Esophagus squamous epithelium (tissue), 5 donors: ENCODE results near the gene SLU7. TPM values are rescaled to one million over a fixed set of nuclear protein-coding genes. Genes with fewer than 3 reads are reported as not detected.
"Not testable (repeated sequence)": the region's sequence is repeated elsewhere in the genome, so short reads cannot be mapped to it uniquely, and the experiment has no call there.

ENCODE experiments used
- DNase-seq: peaks from one replicate; lab custom pipeline; 2025; lab: John Stamatoyannopoulos, UW
- H3K27ac ChIP-seq, 4 donors: fragments of 200-600 bp; sonication (generic); one replicate each; pipeline ENCODE4 v1.5.1; 2016 to 2019; ENCODE audit warnings: mild to moderate bottlenecking in 1 of 4
- H3K27me3 ChIP-seq, 4 donors: fragments of 200-600 bp; sonication (generic); 1 replicate in 3 of 4; 2 replicates in 1 of 4; pipeline versions ENCODE4 v1.5.1 to v1.6.0; 2017 to 2021; ENCODE audit warnings: antibody characterized with exemption in 1 of 4
- H3K36me3 ChIP-seq, 3 donors: fragments of 200-600 bp; sonication (generic); one replicate each; pipeline ENCODE4 v1.5.1; 2016 to 2019
- H3K4me1 ChIP-seq, 3 donors: fragments of 200-600 bp; sonication (generic); one replicate each; pipeline ENCODE4 v1.5.1; 2017 to 2019
- H3K4me3 ChIP-seq, 4 donors: fragments of 200-600 bp; sonication (generic); 1 replicate in 3 of 4; 2 replicates in 1 of 4; pipeline ENCODE4 v1.5.1; 2016 to 2019; ENCODE audit warnings: mild to moderate bottlenecking in 2 of 4, moderate library complexity in 1 of 4
- H3K9me3 ChIP-seq, 3 donors: fragments of 200-600 bp; sonication (generic); one replicate each; pipeline ENCODE4 v1.5.1; 2016 to 2019
- CTCF ChIP-seq, 6 experiments: fragments of 450-650 bp in 4 of 6; fragments of 200-600 bp in 2 of 6; sonication (generic) in 2 of 6; IDR thresholded peaks; one replicate each; pipeline ENCODE4 v1.5.1; 2016 to 2019; ENCODE audit warnings: antibody characterized with exemption in 6 of 6, mild to moderate bottlenecking in 4 of 6, moderate library complexity in 4 of 6
- POLR2A ChIP-seq, 4 donors: fragments of 450-650 bp; IDR thresholded peaks; one replicate each; pipeline ENCODE4 v1.6.1; 2017; ENCODE audit warnings: antibody characterized with exemption in 4 of 4, mild to moderate bottlenecking in 4 of 4, moderate library complexity in 3 of 4
- WGBS, 2 donors: methylation state at CpG; one replicate each; pipeline ENCODE4 v1.1.5; 2018; 5-methylcytosine and 5-hydroxymethylcytosine counted together
- intact Hi-C: fragments of 100-400 bp; cut with DNase I; formaldehyde crosslinking; loops from one replicate; pipeline ENCODE4 v1.15.0; 2022
- total RNA-seq, 4 donors: library from RNA; depleted of rRNA; stranded (reverse); fragments of >200 nt; gene quantifications; one replicate each; pipeline ENCODE4 v1.1.0, GENCODE V29; 2016
- donor health status: DM: yes; HTN: yes; CAD: no.

Gene SLU7
- total RNA-seq, 4 donors from 2014 or later = 31.9 to 70.2 (median 45.1) TPM

- H3K4me3 ChIP-seq = peak overlapping the region; percentile 10 to 59 (median 45)
- H3K27me3 ChIP-seq = no peaks in the 10 kb centered on the region
- no peaks in the 10 kb centered on the region for H3K9me3 ChIP-seq
- no peaks in the 10 kb centered on the region for H3K36me3 ChIP-seq
- intact Hi-C loops = no loop called here
- peak overlapping the region in 3 of 4 donors; percentile 42 to 66 (median 64) for H3K27ac ChIP-seq
- peaks cover 4 to 24% (median 4%) of the 10 kb centered on the region in 3 donors for H3K4me1 ChIP-seq
- TF ChIP-seq CTCF (IDR thresholded peaks at IDR 0.05) (peak; percentile 90 to 95 (median 92)), POLR2A (IDR thresholded peaks at IDR 0.05) (no peak)
- peak; percentile 42 for DNase-seq
- 0 to 2% methylated on average over 11 of the region's 11 CpGs for WGBS, 2 donors
Measured at GRCh38 chr5:160439205-160439600, 20.3 kb upstream of the SLU7 start.

DNA sequence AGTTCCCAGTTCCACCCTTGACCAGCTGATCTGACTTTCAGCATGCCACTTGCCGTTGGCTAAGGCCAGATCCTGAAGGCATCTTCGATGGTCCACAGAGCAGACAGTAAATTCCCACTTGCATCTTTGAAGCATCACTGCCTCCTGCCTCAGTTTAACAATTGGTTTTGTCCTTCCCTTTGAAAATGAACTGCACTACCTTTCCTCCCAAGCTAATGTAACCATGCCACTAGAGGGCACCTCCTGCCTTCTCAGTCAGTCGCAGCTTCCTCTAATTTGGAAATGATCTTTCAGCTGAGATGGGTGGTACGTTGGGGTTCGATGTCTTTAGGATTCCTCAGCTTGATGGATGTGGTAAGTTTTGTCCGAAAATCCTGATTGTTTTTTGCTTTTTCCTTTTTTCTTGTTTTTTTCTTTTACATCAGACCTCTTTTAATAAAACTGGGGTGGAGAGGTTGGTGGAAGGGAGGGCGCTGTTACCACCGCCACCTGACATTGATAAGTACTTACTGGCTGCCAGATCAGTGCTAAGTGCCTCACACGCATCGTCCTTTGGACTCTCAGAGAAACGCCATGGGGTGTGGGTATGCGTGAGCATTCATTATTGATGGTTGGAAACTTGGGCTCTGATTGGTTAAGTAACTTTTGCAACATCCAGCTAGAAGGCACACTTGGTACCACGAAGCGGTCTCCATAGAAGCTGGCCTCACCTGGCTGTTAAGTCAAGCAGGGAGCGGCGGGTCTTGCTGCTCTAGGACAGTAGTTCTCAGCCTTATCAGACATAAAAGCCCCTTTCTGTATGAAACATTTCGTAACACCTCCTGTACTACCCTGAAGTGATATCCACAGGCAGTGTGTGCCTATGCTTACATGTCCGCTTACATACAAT, 19.7 kb upstream of the SLU7 start:
- peak overlapping the region; percentile 10 to 59 (median 45) for H3K4me3 ChIP-seq
- 1 to 4% methylated on average over 14 to 15 of the region's 18 CpGs for WGBS, 2 donors

GRCh38 chr5:160437271-160437670, 18.4 kb upstream of the SLU7 start:
- H3K4me1 ChIP-seq = peaks cover 4 to 38% (median 7%) of the 10 kb centered on the region in 3 donors
- DNase-seq = no peak
- no peak overlapping the region for H3K27ac ChIP-seq
- TF ChIP-seq CTCF (IDR thresholded peaks at IDR 0.05) (no peak), POLR2A (IDR thresholded peaks at IDR 0.05) (no peak)
- H3K27me3 ChIP-seq = no peaks in the 10 kb centered on the region
- intact Hi-C loops = no loop called here
- H3K36me3 ChIP-seq = no peaks in the 10 kb centered on the region
- no peaks in the 10 kb centered on the region for H3K9me3 ChIP-seq
- no peak overlapping the region for H3K4me3 ChIP-seq

More for the DNA sequence above, 19.7 kb upstream of the SLU7 start:
- intact Hi-C loops = no loop called here
- TF ChIP-seq POLR2A (IDR thresholded peaks at IDR 0.05) (no peak), CTCF (IDR thresholded peaks at IDR 0.05) (peak; percentile 51 to 70 (median 65))
- H3K36me3 ChIP-seq = no peaks in the 10 kb centered on the region
- no peaks in the 10 kb centered on the region for H3K9me3 ChIP-seq
- no peaks in the 10 kb centered on the region for H3K27me3 ChIP-seq
- no peak for DNase-seq
- H3K27ac ChIP-seq = peak overlapping the region in 3 of 4 donors; percentile 42 to 66 (median 64)
- peaks cover 4 to 30% (median 7%) of the 10 kb centered on the region in 3 donors for H3K4me1 ChIP-seq

GRCh38 chr5:160436661-160437060, 17.8 kb upstream of the SLU7 start:
- H3K36me3 ChIP-seq, H3K27ac ChIP-seq, H3K27me3 ChIP-seq, DNase-seq, H3K4me3 ChIP-seq, H3K9me3 ChIP-seq, intact Hi-C loops: not testable (repeated sequence)
- H3K4me1 ChIP-seq = peaks cover 4 to 38% (median 7%) of the 10 kb centered on the region in 3 donors
- 52 to 59% methylated on average over 6 of the region's 6 CpGs for WGBS, 2 donors

DNA sequence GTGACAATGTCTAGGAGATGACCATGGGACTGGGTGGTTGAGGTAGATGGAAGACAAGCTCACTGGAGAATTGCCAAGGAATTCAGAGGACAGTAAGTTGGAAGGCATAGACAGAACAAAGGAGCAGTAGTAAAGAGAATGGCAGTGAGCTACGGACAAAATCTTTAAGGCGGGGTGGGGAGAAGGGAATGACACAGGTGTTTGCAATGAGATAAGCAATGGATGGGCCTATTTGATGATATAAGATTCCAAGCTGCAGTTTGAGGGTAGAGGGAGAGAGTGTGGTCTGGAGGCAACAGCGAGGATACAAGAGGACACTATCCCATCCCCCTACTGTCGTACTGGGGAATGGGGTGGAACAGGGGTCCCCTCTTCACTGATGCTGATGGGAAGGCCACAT, 17.1 kb upstream of the SLU7 start:
- no peak for DNase-seq
- Histone ChIP-seq H3K27me3 (no peaks in the 10 kb centered on the region), H3K9me3 (no peaks in the 10 kb centered on the region), H3K27ac (no peak overlapping the region), H3K36me3 (no peaks in the 10 kb centered on the region), H3K4me3 (no peak overlapping the region), H3K4me1 (peaks cover 4 to 38% (median 7%) of the 10 kb centered on the region in 3 donors)
- 89 to 90% methylated on average over 4 of the region's 4 CpGs for WGBS, 2 donors
- intact Hi-C loops = no loop called here
- TF ChIP-seq POLR2A (IDR thresholded peaks at IDR 0.05) (no peak), CTCF (IDR thresholded peaks at IDR 0.05) (no peak)
